HepG2 (cell line): Measurements from ENCODE around the gene UBR1. TPM values are rescaled to one million over a fixed set of nuclear protein-coding genes. Genes with fewer than 3 reads are reported as not detected.

Experiments used
- ATAC-seq: fragments of 200-7000 bp; cut with Tn5 transposase; 3 replicates; pipeline ENCODE4 v1.9.1; 2020; ENCODE audit warnings: mild to moderate bottlenecking, moderate library complexity
- BruUV-seq: library from RNA; stranded (reverse); fragments of 400-500 nt; replicated peaks from 2 replicates; lab custom pipeline; 2021; lab: Mats Ljungman, UMichigan
- CTCF ChIA-PET: fragments of 300-600 bp; formaldehyde crosslinking; extraction: SDS; loops from one replicate; lab custom pipeline; 2021; ENCODE audit warnings: low total read pairs, inconsistent platforms, low intra/inter-chr PET ratio; lab: Yijun Ruan, JAX
- POLR2A ChIA-PET: fragments of 350-600 bp; sonication (Branson Sonifier 250); formaldehyde crosslinking; loops from one replicate; lab custom pipeline; 2020; ENCODE audit warnings: antibody characterized with exemption, inconsistent platforms; lab: Yijun Ruan, JAX
- DNase-seq: peaks from one replicate; pipeline ENCODE4 v3.0.0-alpha.2; 2015; ENCODE audit warnings: low spot score
- FAIRE-seq: peaks from 3 replicates; lab custom pipeline; 2011; peaks lifted over from hg19 to GRCh38; lab: Jason Lieb, UNC
- H2AFZ ChIP-seq: one replicate; pipeline ENCODE4 v1.6.1; 2011; ENCODE audit warnings: low read length, inconsistent platforms
- H3K27ac ChIP-seq: fragments of 300-600 bp; 3 replicates; pipeline ENCODE4 v1.8.0; 2011; ENCODE audit warnings: mixed run types, mild to moderate bottlenecking, mixed read lengths, low read length, inconsistent platforms; ENCODE audit not compliant: insufficient read depth; ENCODE audit errors: extremely low read length
- H3K27me3 ChIP-seq, 2 experiments: fragments of 200-600 bp in 1 of 2; 2 replicates in 1 of 2; 3 replicates in 1 of 2; pipeline versions ENCODE4 v1.6.0 to v1.8.0; 2011; ENCODE audit warnings: low read length in 2 of 2, mild to moderate bottlenecking in 2 of 2, moderate library complexity in 2 of 2, inconsistent platforms in 1 of 2; ENCODE audit not compliant: insufficient read depth in 2 of 2, control insufficient read depth in 1 of 2
- H3K36me3 ChIP-seq, 2 experiments: fragments of 200-600 bp in 1 of 2; replicated peaks in 1 of 2; 2 replicates in 1 of 2; 3 replicates in 1 of 2; pipeline versions ENCODE4 v1.5.1 to v1.8.0; 2011; ENCODE audit warnings: low read length in 2 of 2, inconsistent platforms in 1 of 2; ENCODE audit not compliant: insufficient read depth in 2 of 2, control insufficient read depth in 1 of 2
- H3K4me1 ChIP-seq: 2 replicates; pipeline ENCODE4 v1.5.1; 2012; ENCODE audit warnings: low read length, inconsistent platforms; ENCODE audit not compliant: insufficient read depth
- H3K4me2 ChIP-seq: 2 replicates; pipeline ENCODE4 v1.6.0; 2011; ENCODE audit warnings: low read depth, low read length, inconsistent platforms
- H3K4me3 ChIP-seq, 3 experiments: fragments of 200-600 bp in 1 of 3; sonication (generic), shearing (Covaris generic) in 1 of 3; replicated peaks in 1 of 3; 2 replicates each; pipeline ENCODE4 v1.5.1; 2011 to 2016; ENCODE audit warnings: low read length in 3 of 3, inconsistent platforms in 2 of 3, low read depth in 2 of 3, mild to moderate bottlenecking in 2 of 3, control low read depth in 1 of 3, mixed read lengths in 1 of 3; ENCODE audit not compliant: insufficient read depth in 1 of 3
- H3K79me2 ChIP-seq: one replicate; pipeline ENCODE4 v1.6.1; 2011; ENCODE audit warnings: low read length, inconsistent platforms; ENCODE audit not compliant: insufficient read depth
- H3K9ac ChIP-seq: 2 replicates; pipeline ENCODE4 v1.6.0; 2011; ENCODE audit warnings: mild to moderate bottlenecking, low read depth, low read length, inconsistent platforms; ENCODE audit not compliant: insufficient read depth
- H3K9me3 ChIP-seq: 2 replicates; pipeline ENCODE4 v1.5.1; 2012; ENCODE audit warnings: mild to moderate bottlenecking, low read length
- H4K20me1 ChIP-seq: 2 replicates; pipeline ENCODE4 v1.6.0; 2011; ENCODE audit warnings: inconsistent platforms, mild to moderate bottlenecking, low read length, moderate library complexity; ENCODE audit not compliant: insufficient read depth
- AKAP8 ChIP-seq: sonication (generic); formaldehyde crosslinking; IDR thresholded peaks from 2 replicates; pipeline ENCODE4 v1.5.1; 2020; ENCODE audit warnings: mild to moderate bottlenecking, missing genetic modification reagents
- CENPT ChIP-seq: sonication (generic); formaldehyde crosslinking; IDR thresholded peaks from 2 replicates; pipeline ENCODE4 v1.8.0; 2022; ENCODE audit warnings: low read depth, mild to moderate bottlenecking, moderate library complexity, missing genetic modification reagents
- POLR2AphosphoS5 ChIP-seq: IDR thresholded peaks from 2 replicates; pipeline ENCODE4 v1.6.1; 2012; ENCODE audit warnings: low read depth, low read length
- RARA ChIP-seq: IDR thresholded peaks from 2 replicates; pipeline ENCODE4 v1.6.1; 2016; ENCODE audit warnings: missing genetic modification reagents, missing compliant biosample characterization
- SOX5 ChIP-seq: IDR thresholded peaks from 2 replicates; pipeline ENCODE4 v1.6.1; 2016; ENCODE audit warnings: borderline replicate concordance
- TMF1 ChIP-seq: sonication (generic); formaldehyde crosslinking; IDR thresholded peaks from 2 replicates; pipeline ENCODE4 v1.8.1; 2022; ENCODE audit warnings: low read depth, missing genetic modification reagents
- ZBTB21 ChIP-seq: sonication (generic); formaldehyde crosslinking; IDR thresholded peaks from 2 replicates; pipeline ENCODE4 v1.4.0; 2020; ENCODE audit warnings: missing genetic modification reagents
- ZFP41 ChIP-seq: sonication (generic); formaldehyde crosslinking; IDR thresholded peaks from 2 replicates; pipeline ENCODE4 v1.4.0; 2020; ENCODE audit warnings: mild to moderate bottlenecking, missing genetic modification reagents, borderline replicate concordance
- ZKSCAN1 ChIP-seq: fragments of 150-350 bp; IDR thresholded peaks from 2 replicates; pipeline ENCODE4 v1.6.1; 2014; ENCODE audit warnings: low read length
- ZNF251 ChIP-seq: sonication (generic); formaldehyde crosslinking; IDR thresholded peaks from 2 replicates; pipeline ENCODE4 v1.9.0; 2021; ENCODE audit warnings: mild to moderate bottlenecking, missing genetic modification reagents
- WGBS: methylation state at CpG from one replicate; pipeline ENCODE4 v1.1.6; 2017; ENCODE audit warnings: low lambda C conversion rate; 5-methylcytosine and 5-hydroxymethylcytosine counted together
- in situ Hi-C: cut with HindIII; loops from 2 replicates; pipeline ENCODE4 v1.10.0; 2017; ENCODE audit warnings: low pct_unique_long_range_greater_than_20kb; ENCODE audit not compliant: extremely low pct_ligation_motif_present
- intact Hi-C: fragments of 100-400 bp; cut with micrococcal nuclease; formaldehyde crosslinking; loops from one replicate; pipeline ENCODE4 v1.10.0; 2022; ENCODE audit not compliant: unreplicated experiment
- polyA plus RNA-seq, 8 experiments: library from polyadenylated mRNA; depleted of rRNA in 3 of 8; stranded (reverse) in 7 of 8; unstranded in 1 of 8; fragments of >200 nt; fragmentation: Illumina TruSeq in 4 of 8; extraction: Trizol in 4 of 8; gene quantifications; 2 replicates each; pipeline versions ENCODE4 v1.2.1 to v1.2.3, GENCODE V29; 2011 to 2016; ENCODE audit warnings: low read depth in 4 of 8, missing spikeins in 1 of 8, mixed read lengths in 1 of 8; ENCODE audit not compliant: insufficient read depth in 1 of 8
- total RNA-seq, 5 experiments: library from RNA; depleted of rRNA; stranded (reverse); fragments of >200 nt; fragmentation: Illumina TruSeq; extraction: Trizol; gene quantifications; 2 replicates each; pipeline ENCODE4 v1.2.3, GENCODE V29; 2016; ENCODE audit warnings: low read depth in 1 of 5
- TF ChIP-seq, protein P1 (sequence below): sonication (generic); formaldehyde crosslinking; IDR thresholded peaks from 2 replicates; pipeline ENCODE4 v1.4.0; 2020; ENCODE audit warnings: mild to moderate bottlenecking, missing genetic modification reagents

UBR1 gene
- total and polyA plus RNA-seq, 2 of the 13 experiments (the other 11 are each of a cell fraction or from before 2014, with no cell fraction given) = 6.4 to 18.0 TPM

- 92% methylated on average over 4 of the region's 4 CpGs for WGBS
- intact Hi-C loops = no loop called here
- DNase-seq = no peak
- 0 out of 2 replicates have a peak, but pooled peaks have one; percentile 4 for TF ChIP-seq POLR2AphosphoS5
- TF ChIP-seq ZKSCAN1 = no peak
- TF ChIP-seq, all 625 proteins: peak for 1
- no peak overlapping the region for H2AFZ ChIP-seq
- H3K79me2 ChIP-seq = no peaks in the 10 kb centered on the region
- H3K4me3 ChIP-seq = no peak overlapping the region
- peaks cover 2 to 51% of the 10 kb centered on the region in 2 experiments; a peak in 3 of 5 replicates for H3K36me3 ChIP-seq
- no peaks in the 10 kb centered on the region; a peak in 1 of 5 replicates for H3K27me3 ChIP-seq
- ATAC-seq (no peak), FAIRE-seq (no peak)
- ChIA-PET CTCF (no interaction called here), POLR2A (no interaction called here)
- H3K27ac ChIP-seq = no peak overlapping the region
- no peaks in the 10 kb centered on the region for H3K9me3 ChIP-seq
- no TSS peak for BruUV-seq
- in situ Hi-C loops = no loop called here
- H4K20me1 ChIP-seq = no peaks in the 10 kb centered on the region
- no peak overlapping the region for H3K4me2 ChIP-seq
- no peak overlapping the region for H3K9ac ChIP-seq
- H3K4me1 ChIP-seq = no peaks in the 10 kb centered on the region
These were observed 37.5 kb upstream of the UBR1 start for GRCh38 chr15:43143203-43143941.

GRCh38 chr15:43135351-43135750, 29.5 kb upstream of the UBR1 start:
- peaks cover 22% of the 10 kb centered on the region for H3K4me1 ChIP-seq
- H3K79me2 ChIP-seq = peaks cover 16% of the 10 kb centered on the region
- ChIA-PET CTCF (no interaction called here), POLR2A (no interaction called here)
- DNase-seq (no peak), FAIRE-seq (no peak), ATAC-seq (no peak)
- WGBS = 95% methylated on average over 3 of the region's 3 CpGs
- H3K9me3 ChIP-seq = no peaks in the 10 kb centered on the region
- H3K27ac ChIP-seq = no peak overlapping the region
- no peaks in the 10 kb centered on the region for H4K20me1 ChIP-seq
- peak overlapping the region; percentile 89 for H3K4me2 ChIP-seq
- no peak overlapping the region for H2AFZ ChIP-seq
- TF ChIP-seq CENPT (CRISPR knock-in tag) (no peak), ZBTB21 (CRISPR knock-in tag) (no peak), SOX5 (CRISPR knock-in tag) (no peak), RARA (CRISPR knock-in tag) (no peak), TMF1 (no peak), AKAP8 (no peak), ZNF251 (CRISPR knock-in tag) (no peak), ZFP41 (CRISPR knock-in tag) (no peak)
- TF ChIP-seq, protein P1, sequence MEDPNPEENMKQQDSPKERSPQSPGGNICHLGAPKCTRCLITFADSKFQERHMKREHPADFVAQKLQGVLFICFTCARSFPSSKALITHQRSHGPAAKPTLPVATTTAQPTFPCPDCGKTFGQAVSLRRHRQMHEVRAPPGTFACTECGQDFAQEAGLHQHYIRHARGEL = no peak
- intact Hi-C loops (no loop called here), in situ Hi-C loops (no loop called here)
- no TSS peak for BruUV-seq
- H3K4me3 ChIP-seq = no peak overlapping the region
- no peak overlapping the region for H3K9ac ChIP-seq
- no peaks in the 10 kb centered on the region; a peak in 1 of 5 replicates for H3K27me3 ChIP-seq
- H3K36me3 ChIP-seq = peaks cover 3 to 32% of the 10 kb centered on the region in 2 experiments; a peak in 3 of 5 replicates
